Panc1 (cell line): ENCODE results near the gene RANBP1. TPM values are rescaled to one million over a fixed set of nuclear protein-coding genes. Genes with fewer than 3 reads are reported as not detected.

Experiments
- ATAC-seq: fragments of 200-7000 bp; cut with Tn5 transposase; 2 replicates; pipeline ENCODE4 v1.9.1; 2020; ENCODE audit warnings: mild to moderate bottlenecking, moderate library complexity
- BruUV-seq: library from RNA; stranded (reverse); fragments of 400-500 nt; replicated peaks from 2 replicates; lab custom pipeline; 2021; lab: Mats Ljungman, UMichigan
- CTCF ChIA-PET: fragments of 300-600 bp; sonication (Branson Sonifier 250); formaldehyde crosslinking; loops from one replicate; lab custom pipeline; 2022; ENCODE audit warnings: antibody characterized with exemption; lab: Charles Lee
- POLR2A ChIA-PET: fragments of 300-600 bp; sonication (Branson Sonifier 250); formaldehyde crosslinking; loops from one replicate; lab custom pipeline; 2022; ENCODE audit warnings: antibody characterized with exemption; lab: Charles Lee
- DNase-seq: peaks from one replicate; pipeline ENCODE4 v3.0.0-alpha.2; 2010; ENCODE audit warnings: low read depth, low spot score
- H3K27ac ChIP-seq: 2 replicates; pipeline ENCODE4 v1.5.1; 2011; ENCODE audit warnings: mild to moderate bottlenecking, low read length, inconsistent platforms
- H3K27me3 ChIP-seq: fragments of 200-500 bp; sonication (Bioruptor generic); 2 replicates; pipeline ENCODE4 v1.6.0; 2014; ENCODE audit warnings: low read length, inconsistent platforms; ENCODE audit not compliant: control insufficient read depth, insufficient read depth
- H3K36me3 ChIP-seq: fragments of 200-500 bp; sonication (Bioruptor generic); 2 replicates; pipeline ENCODE4 v1.5.1; 2014; ENCODE audit warnings: inconsistent platforms, mild to moderate bottlenecking, low read length, moderate library complexity; ENCODE audit not compliant: control insufficient read depth, insufficient read depth
- H3K4me1 ChIP-seq: 2 replicates; pipeline ENCODE4 v1.5.1; 2011; ENCODE audit warnings: inconsistent platforms, mild to moderate bottlenecking, low read length, moderate library complexity; ENCODE audit not compliant: control insufficient read depth, insufficient read depth
- H3K4me3 ChIP-seq, 2 experiments: 2 replicates each; pipeline ENCODE4 v1.5.1; 2011 to 2012; ENCODE audit warnings: low read depth in 2 of 2, low read length in 2 of 2, mild to moderate bottlenecking in 2 of 2, inconsistent platforms in 1 of 2, moderate library complexity in 1 of 2
- H3K9me3 ChIP-seq: fragments of 200-500 bp; sonication (Bioruptor generic); 2 replicates; pipeline ENCODE4 v1.5.1; 2014; ENCODE audit warnings: low read depth, mild to moderate bottlenecking, inconsistent platforms, low read length, moderate library complexity; ENCODE audit not compliant: control insufficient read depth, insufficient read depth
- CTCF ChIP-seq: fragments of 450-650 bp; IDR thresholded peaks from 2 replicates; pipeline ENCODE4 v1.5.1; 2017; ENCODE audit warnings: mild to moderate bottlenecking
- POLR2AphosphoS5 ChIP-seq: IDR thresholded peaks from 2 replicates; pipeline ENCODE4 v1.6.1; 2012; ENCODE audit warnings: mild to moderate bottlenecking, low read depth, low read length, moderate library complexity
- REST ChIP-seq, 2 experiments: IDR thresholded peaks; 2 replicates each; pipeline ENCODE4 v1.6.1; 2011 to 2012; ENCODE audit warnings: low read depth in 2 of 2, control low read depth in 1 of 2, low read length in 1 of 2, mild to moderate bottlenecking in 1 of 2, moderate library complexity in 1 of 2; ENCODE audit not compliant: insufficient read depth in 1 of 2
- SIN3A ChIP-seq: IDR thresholded peaks from 2 replicates; pipeline ENCODE4 v1.6.1; 2012; ENCODE audit warnings: low read depth, mild to moderate bottlenecking, low read length, moderate library complexity, borderline replicate concordance; ENCODE audit not compliant: insufficient read depth
- TCF7L2 ChIP-seq: IDR thresholded peaks from 2 replicates; pipeline ENCODE4 v1.6.1; 2011; ENCODE audit warnings: mild to moderate bottlenecking, low read depth, low read length, inconsistent platforms
- in situ Hi-C: cut with HindIII; loops from 2 replicates; pipeline ENCODE4 v1.10.0; 2016; ENCODE audit warnings: low sequenced_read_pairs, low pct_unique_long_range_greater_than_20kb
- intact Hi-C: fragments of 100-400 bp; cut with micrococcal nuclease; formaldehyde crosslinking; loops from one replicate; pipeline ENCODE4 v1.10.0; 2022; ENCODE audit not compliant: unreplicated experiment
- total RNA-seq: library from RNA; stranded (reverse); gene quantifications from one replicate; pipeline ENCODE4 v1.2.1, GENCODE V29; 2021; ENCODE audit not compliant: unreplicated experiment

Gene RANBP1
- total RNA-seq, 1 experiment from 2014 or later: 232 TPM

DNA sequence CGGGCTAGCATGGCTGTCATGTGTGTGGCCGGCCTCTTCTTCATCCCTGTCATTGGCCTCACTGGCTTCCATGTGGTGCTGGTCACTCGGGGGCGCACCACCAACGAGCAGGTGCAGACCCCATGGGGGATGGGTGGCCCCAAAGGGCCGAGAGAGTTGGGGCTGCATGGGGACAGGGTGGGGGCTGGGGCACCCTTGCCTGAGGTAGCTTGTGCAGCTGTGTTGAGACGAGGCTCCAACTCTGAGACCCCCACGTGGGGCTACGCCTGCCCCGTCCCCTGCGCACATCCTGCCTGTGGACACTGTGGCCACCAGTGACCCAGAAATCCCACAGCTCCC is 24.2 kb downstream of the RANBP1 start:
- ATAC-seq (no peak), DNase-seq (no peak)
- no peak overlapping the region for H3K4me3 ChIP-seq
- no peaks in the 10 kb centered on the region for H3K27me3 ChIP-seq
- ChIA-PET POLR2A (no interaction called here), CTCF (no interaction called here)
- H3K9me3 ChIP-seq: no peaks in the 10 kb centered on the region
- intact Hi-C loops (no loop called here), in situ Hi-C loops (no loop called here)
- no peak overlapping the region for H3K27ac ChIP-seq
- TF ChIP-seq REST (IDR thresholded peaks at IDR 0.05; ENCODE audit: insufficient read depth in 1 of 2, low read depth in 2 of 2, low read length in 1 of 2): no peak
- no peak for TF ChIP-seq CTCF
- no peak for TF ChIP-seq TCF7L2
- TF ChIP-seq SIN3A: no peak
- no peak for TF ChIP-seq POLR2AphosphoS5
- no peaks in the 10 kb centered on the region for H3K4me1 ChIP-seq
- BruUV-seq: no TSS peak
- no peaks in the 10 kb centered on the region for H3K36me3 ChIP-seq

- no peaks in the 10 kb centered on the region for H3K36me3 ChIP-seq
- H3K27ac ChIP-seq: no peak overlapping the region
- intact Hi-C loops (no loop called here), in situ Hi-C loops (no loop called here)
- H3K4me3 ChIP-seq: no peak overlapping the region
- H3K9me3 ChIP-seq: no peaks in the 10 kb centered on the region
- H3K4me1 ChIP-seq: no peaks in the 10 kb centered on the region
- CTCF ChIA-PET: no interaction called here
- TF ChIP-seq POLR2AphosphoS5 (no peak), CTCF (no peak), REST (IDR thresholded peaks at IDR 0.05; ENCODE audit: insufficient read depth in 1 of 2, low read depth in 2 of 2, low read length in 1 of 2) (no peak), TCF7L2 (no peak), SIN3A (no peak)
- H3K27me3 ChIP-seq: no peaks in the 10 kb centered on the region
- DNase-seq: no peak
- BruUV-seq: no TSS peak
- no peak for ATAC-seq
- POLR2A ChIA-PET: no interaction called here
These were observed 24.6 kb downstream of the RANBP1 start for GRCh38 chr22:20140521-20140964.
